Gastroesophageal sphincter (tissue), 4 donors: ENCODE data around the gene OLR1. TPM values are rescaled to one million over a fixed set of nuclear protein-coding genes. Genes with fewer than 3 reads are reported as not detected.

Experiments used
- ATAC-seq: fragments of 150-250 bp; one replicate; pipeline ENCODE4 v1.9.1; 2016; ENCODE audit warnings: mild to moderate bottlenecking, moderate library complexity
- H3K27ac ChIP-seq, 4 donors: fragments of 200-600 bp; sonication (generic) in 3 of 4; 1 replicate in 3 of 4; 2 replicates in 1 of 4; pipeline ENCODE4 v1.5.1; 2016 to 2019
- H3K27me3 ChIP-seq: fragments of 200-600 bp; sonication (generic); one replicate; pipeline ENCODE4 v1.5.1; 2019
- H3K36me3 ChIP-seq, 2 donors: fragments of 200-600 bp; sonication (generic); one replicate each; pipeline ENCODE4 v1.5.1; 2019; ENCODE audit warnings: control low read depth in 1 of 2
- H3K4me1 ChIP-seq, 3 donors: fragments of 200-600 bp; sonication (generic); 1 replicate in 2 of 3; 2 replicates in 1 of 3; pipeline ENCODE4 v1.5.1; 2016 to 2019; ENCODE audit warnings: control low read depth in 2 of 3
- H3K4me3 ChIP-seq, 2 donors: fragments of 200-600 bp; sonication (generic); one replicate each; pipeline ENCODE4 v1.5.1; 2019; ENCODE audit warnings: mild to moderate bottlenecking in 1 of 2, moderate library complexity in 1 of 2
- H3K9me3 ChIP-seq, 3 donors: fragments of 200-600 bp; sonication (generic); one replicate each; pipeline ENCODE4 v1.5.1; 2017 to 2019; ENCODE audit warnings: control low read depth in 2 of 3
- CTCF ChIP-seq, 4 experiments: fragments of 200-600 bp in 2 of 4; fragments of 450-650 bp in 2 of 4; sonication (generic) in 1 of 4; IDR thresholded peaks; one replicate each; pipeline ENCODE4 v1.5.1; 2017 to 2019; ENCODE audit warnings: antibody characterized with exemption in 4 of 4, mild to moderate bottlenecking in 2 of 4, moderate library complexity in 2 of 4
- EP300 ChIP-seq: sonication (generic); formaldehyde crosslinking; IDR thresholded peaks from one replicate; pipeline ENCODE4 v1.6.1; 2017; ENCODE audit warnings: antibody characterized with exemption, mild to moderate bottlenecking
- POLR2A ChIP-seq, 2 donors: fragments of 450-650 bp; IDR thresholded peaks; one replicate each; pipeline ENCODE4 v1.6.1; 2017; ENCODE audit warnings: antibody characterized with exemption in 2 of 2, mild to moderate bottlenecking in 2 of 2, moderate library complexity in 1 of 2
- POLR2AphosphoS5 ChIP-seq: sonication (generic); formaldehyde crosslinking; IDR thresholded peaks from one replicate; pipeline ENCODE4 v1.6.1; 2017; ENCODE audit warnings: antibody characterized with exemption
- WGBS, 2 donors: methylation state at CpG; one replicate each; pipeline ENCODE4 v1.1.5; 2018; ENCODE audit warnings: low coverage in 1 of 2; 5-methylcytosine and 5-hydroxymethylcytosine counted together
- total RNA-seq, 4 donors: library from RNA; depleted of rRNA; stranded (reverse); fragments of >200 nt; gene quantifications; one replicate each; pipeline ENCODE4 v1.1.0, GENCODE V29; 2016

Gene OLR1
- total RNA-seq, 4 donors from 2014 or later: 0.39 to 6.5 (median 5.5) TPM; not detected in 1

GRCh38 chr12:10135126-10135525 is 36.8 kb downstream of the OLR1 start:
- WGBS, 2 donors: 48 to 65% methylated on average over 3 to 4 of the region's 4 CpGs
- H3K27ac ChIP-seq: no peak overlapping the region
- no peaks in the 10 kb centered on the region for H3K9me3 ChIP-seq
- TF ChIP-seq EP300 (no peak), POLR2A (IDR thresholded peaks at IDR 0.05) (no peak), CTCF (IDR thresholded peaks at IDR 0.05) (no peak), POLR2AphosphoS5 (no peak)
- H3K4me1 ChIP-seq: no peaks in the 10 kb centered on the region
- ATAC-seq: no peak
- no peaks in the 10 kb centered on the region for H3K36me3 ChIP-seq
- no peak overlapping the region for H3K4me3 ChIP-seq
- no peaks in the 10 kb centered on the region for H3K27me3 ChIP-seq

GRCh38 chr12:10132850-10133370 is 39.0 kb downstream of the OLR1 start:
- no peaks in the 10 kb centered on the region for H3K27me3 ChIP-seq
- H3K4me1 ChIP-seq: no peaks in the 10 kb centered on the region
- no peak for TF ChIP-seq POLR2A (IDR thresholded peaks at IDR 0.05)
- no peak for TF ChIP-seq EP300
- no peak for TF ChIP-seq POLR2AphosphoS5
- TF ChIP-seq CTCF (IDR thresholded peaks at IDR 0.05): no peak
- H3K9me3 ChIP-seq: no peaks in the 10 kb centered on the region
- no peak for ATAC-seq
- H3K4me3 ChIP-seq: no peak overlapping the region
- 76 to 89% methylated on average over 4 to 6 of the region's 6 CpGs for WGBS, 2 donors
- no peaks in the 10 kb centered on the region for H3K36me3 ChIP-seq
- H3K27ac ChIP-seq: no peak overlapping the region

GRCh38 chr12:10131111-10131690 is 40.7 kb downstream of the OLR1 start:
- no peak overlapping the region for H3K4me3 ChIP-seq
- TF ChIP-seq POLR2AphosphoS5 (no peak), CTCF (IDR thresholded peaks at IDR 0.05) (no peak), POLR2A (IDR thresholded peaks at IDR 0.05) (no peak), EP300 (no peak)
- 56 to 100% methylated on average over 1 to 2 of the region's 2 CpGs for WGBS, 2 donors
- ATAC-seq: no peak
- peak overlapping the region in 1 of 4 donors; percentile 37 for H3K27ac ChIP-seq
- no peaks in the 10 kb centered on the region for H3K27me3 ChIP-seq
- no peaks in the 10 kb centered on the region for H3K4me1 ChIP-seq
- H3K9me3 ChIP-seq: no peaks in the 10 kb centered on the region
- H3K36me3 ChIP-seq: no peaks in the 10 kb centered on the region

- 62 to 92% methylated on average over 1 of the region's 1 CpG for WGBS, 2 donors
- Histone ChIP-seq H3K27me3 (no peaks in the 10 kb centered on the region), H3K4me1 (no peaks in the 10 kb centered on the region), H3K4me3 (peak within 1 kb of the TSS in 1 of 2 donors; percentile 2), H3K9me3 (no peaks in the 10 kb centered on the region), H3K36me3 (no peaks in the 10 kb centered on the region), H3K27ac (peak within 1 kb of the TSS in 1 of 4 donors; percentile 3)
- no peak for ATAC-seq
- TF ChIP-seq EP300 (no peak), POLR2A (IDR thresholded peaks at IDR 0.05) (no peak), POLR2AphosphoS5 (no peak), CTCF (IDR thresholded peaks at IDR 0.05) (no peak)
These were observed 41.9 kb downstream of the OLR1 start, which contains the start of gene CLEC7A for GRCh38 chr12:10130042-10130441. Gene CLEC7A, minus strand, starts transcription at chr12:10130199. Its CDS starts 117 bp downstream, at chr12:10130082.

- Histone ChIP-seq H3K27me3 (no peaks in the 10 kb centered on the region), H3K4me1 (no peaks in the 10 kb centered on the region), H3K27ac (no peak overlapping the region), H3K36me3 (no peaks in the 10 kb centered on the region), H3K4me3 (no peak overlapping the region), H3K9me3 (no peaks in the 10 kb centered on the region)
- ATAC-seq: peak; percentile 55
- WGBS, 2 donors: 64 to 67% methylated on average over 1 to 5 of the region's 5 CpGs
- no peak for TF ChIP-seq EP300
- peak in 1 of 2 donors; percentile 33 for TF ChIP-seq POLR2A (IDR thresholded peaks at IDR 0.05)
These were observed 43.2 kb downstream of the OLR1 start for GRCh38 chr12:10128687-10129086.
